H1 (cell line): ENCODE measurements around the gene SLC8A1. TPM values are rescaled to one million over a fixed set of nuclear protein-coding genes. Genes with fewer than 3 reads are reported as not detected.

Experiments
- ATF3 ChIP-seq: IDR thresholded peaks from 2 replicates; pipeline ENCODE4 v1.6.1; 2011; ENCODE audit warnings: low read depth, mild to moderate bottlenecking, low read length; ENCODE audit not compliant: insufficient read depth
- CTBP2 ChIP-seq: IDR thresholded peaks from 2 replicates; pipeline ENCODE4 v1.7.0; 2011; ENCODE audit warnings: borderline replicate concordance, mild to moderate bottlenecking, moderate library complexity, mixed read lengths, low read length; ENCODE audit not compliant: insufficient read depth, insufficient read length
- KDM5A ChIP-seq: fragments of 200-600 bp; IDR thresholded peaks from 2 replicates; pipeline ENCODE4 v1.7.1; 2012; ENCODE audit warnings: mild to moderate bottlenecking, low read length, inconsistent platforms, mixed read lengths
- SUZ12 ChIP-seq: fragments of 200-600 bp; sonication (generic); IDR thresholded peaks from 2 replicates; pipeline ENCODE4 v1.6.1; 2012; ENCODE audit warnings: mild to moderate bottlenecking, inconsistent platforms, low read length, moderate library complexity, mixed read lengths
- polyA plus RNA-seq, 7 experiments: library from polyadenylated mRNA; depleted of rRNA in 3 of 7; stranded (reverse) in 5 of 7; unstranded in 2 of 7; fragments of >200 nt in 5 of 7; fragments of 200-250 nt in 2 of 7; gene quantifications; 1 replicate in 5 of 7; 2 replicates in 1 of 7; 4 replicates in 1 of 7; pipeline versions ENCODE4 v1.2.1 to v1.2.3, GENCODE V29; 2011 to 2013; ENCODE audit warnings: missing spikeins in 2 of 7, mixed read lengths in 2 of 7
- total RNA-seq: library from RNA; stranded (reverse); fragmentation: NEBNext Ultra II Directional; extraction: Animal tissue kit (Norgen Biotek cat#: 25700); gene quantifications from 2 replicates; pipeline ENCODE4 v1.2.1, GENCODE V29; 2021

SLC8A1 gene
- total and polyA plus RNA-seq, 2 of the 8 experiments (the other 6 are each of a cell fraction or from before 2014, with no cell fraction given): 0.68 to 3.6 TPM

- no peak for TF ChIP-seq ATF3
- no peak for TF ChIP-seq KDM5A
- no peak for TF ChIP-seq SUZ12
- TF ChIP-seq CTBP2: no peak
Measured at GRCh38 chr2:40094451-40094850, 357.4 kb downstream of the SLC8A1 start (continued).
